RCC 7860 (cell line): ENCODE measurements around the gene KLHDC3.
A peak's percentile ranks its signal among the peaks of the same experiment; 100 is the strongest.

Source experiments
- DNase-seq: peaks from one replicate; pipeline ENCODE4 v3.0.0-alpha.2; 2015; ENCODE audit warnings: low spot score
- FAIRE-seq: peaks from 2 replicates; lab custom pipeline; 2012; peaks lifted over from hg19 to GRCh38; lab: Jason Lieb, UNC

Gene KLHDC3

GRCh38 chr6:43054206-43054943 lies 40.3 kb downstream of the KLHDC3 start:
- DNase-seq = no peak
- no peak for FAIRE-seq

GRCh38 chr6:43055966-43056365 lies 41.9 kb downstream of the KLHDC3 start:
- DNase-seq = no peak

GRCh38 chr6:43058531-43058930 lies 44.5 kb downstream of the KLHDC3 start:
- DNase-seq = no peak
- FAIRE-seq = no peak

More at GRCh38 chr6:43055966-43056365, 41.9 kb downstream of the KLHDC3 start:
- no peak for FAIRE-seq

GRCh38 chr6:43059168-43060033 lies 45.4 kb downstream of the KLHDC3 start, which contains the start of the genes KLC4 and MRPL2:
Gene KLC4, plus strand, starts transcription at chr6:43059631. Its CDS starts 1,705 bp downstream, at chr6:43061336.
Gene MRPL2, minus strand, starts transcription at chr6:43059434. Its CDS starts 53 bp downstream, at chr6:43059381.
- DNase-seq (peak; percentile 95), FAIRE-seq (peak; percentile 58)

GRCh38 chr6:43060034-43060754 lies 46.1 kb downstream of the KLHDC3 start:
- FAIRE-seq (no peak), DNase-seq (no peak)

GRCh38 chr6:43060755-43061633 lies 46.9 kb downstream of the KLHDC3 start:
- FAIRE-seq (no peak), DNase-seq (no peak)

GRCh38 chr6:43061861-43062260 lies 47.8 kb downstream of the KLHDC3 start:
- FAIRE-seq = no peak

GRCh38 chr6:43062818-43063217 lies 48.8 kb downstream of the KLHDC3 start:
- DNase-seq (no peak), FAIRE-seq (no peak)

More at GRCh38 chr6:43061861-43062260, 47.8 kb downstream of the KLHDC3 start:
- DNase-seq = no peak

GRCh38 chr6:43070028-43070632 lies 56.1 kb downstream of the KLHDC3 start:
- FAIRE-seq (no peak), DNase-seq (peak; percentile 8)
